OCI-M2 (cell line): ENCODE data around the gene YWHAH.

ENCODE experiments used
- DNase-seq: peaks from one replicate; lab custom pipeline; 2025; ENCODE audit not compliant: unreplicated experiment; lab: John Stamatoyannopoulos, UW

YWHAH gene

GRCh38 chr22:31948002-31948401 lies 3.7 kb downstream of the YWHAH start:
- no peak for DNase-seq

- DNase-seq: no peak
Observed at GRCh38 chr22:31950226-31950625, 5.9 kb downstream of the YWHAH start.

- no peak for DNase-seq
Observed at GRCh38 chr22:31951194-31952093, 7.1 kb downstream of the YWHAH start.

- DNase-seq: no peak
Observed at GRCh38 chr22:31952094-31952401, 7.7 kb downstream of the YWHAH start.

GRCh38 chr22:31952472-31952871 lies 8.1 kb downstream of the YWHAH start:
- no peak for DNase-seq

- no peak for DNase-seq
Observed at GRCh38 chr22:31953261-31953660, 8.9 kb downstream of the YWHAH start.

- no peak for DNase-seq
Observed at GRCh38 chr22:31954535-31955523, 10.5 kb downstream of the YWHAH start.

- no peak for DNase-seq
Observed at GRCh38 chr22:31956360-31956759, 12.0 kb downstream of the YWHAH start.

- DNase-seq: no peak
Observed at GRCh38 chr22:31957970-31958594, 13.7 kb downstream of the YWHAH start.

GRCh38 chr22:31958625-31959239 lies 14.4 kb downstream of the YWHAH start:
- no peak for DNase-seq

- DNase-seq: no peak
Observed at GRCh38 chr22:31960767-31961166, 16.4 kb downstream of the YWHAH start.

GRCh38 chr22:31962387-31963125 lies 18.2 kb downstream of the YWHAH start:
- no peak for DNase-seq

- no peak for DNase-seq
Observed at GRCh38 chr22:31968022-31968421, 23.7 kb downstream of the YWHAH start.

GRCh38 chr22:31969789-31970489 lies 25.6 kb downstream of the YWHAH start:
- DNase-seq: no peak

GRCh38 chr22:31970490-31971444 lies 26.4 kb downstream of the YWHAH start:
- peak; percentile 68 for DNase-seq

GRCh38 chr22:31972180-31972579 lies 27.8 kb downstream of the YWHAH start:
- DNase-seq: no peak

- DNase-seq: no peak
Observed at GRCh38 chr22:31973739-31974138, 29.4 kb downstream of the YWHAH start.

- peak; percentile 43 for DNase-seq
Observed at GRCh38 chr22:31977141-31977841, 33.0 kb downstream of the YWHAH start.
